ENCODE data around the gene MARK4.

GRCh38 chr19:45235485-45235884 is 15.6 kb upstream of the MARK4 start:
- TF ChIP-seq CTCF (IDR thresholded peaks at IDR 0.05 in 8 of 11, conservative IDR thresholded peaks at IDR 0.05 in 3 of 11) (no peak), POLR2A (IDR thresholded peaks at IDR 0.05) (no peak), POLR2AphosphoS5 (IDR thresholded peaks at IDR 0.05) (peak in 1 of 3 donors; percentile 43)

Data from spleen (tissue), 7 donors.